Activated T-cell treated with anti-CD3 and anti-CD28 coated beads for 48 hours (primary cell): ENCODE data around the gene HIPK2.
"Not testable (repeated sequence)": the region's sequence is repeated elsewhere in the genome, so short reads cannot be mapped to it uniquely, and the experiment has no call there.

Experiments used
- DNase-seq: peaks from one replicate; pipeline ENCODE4 v3.0.0-alpha.2; 2020; ENCODE audit warnings: low read depth

The HIPK2 gene

DNA sequence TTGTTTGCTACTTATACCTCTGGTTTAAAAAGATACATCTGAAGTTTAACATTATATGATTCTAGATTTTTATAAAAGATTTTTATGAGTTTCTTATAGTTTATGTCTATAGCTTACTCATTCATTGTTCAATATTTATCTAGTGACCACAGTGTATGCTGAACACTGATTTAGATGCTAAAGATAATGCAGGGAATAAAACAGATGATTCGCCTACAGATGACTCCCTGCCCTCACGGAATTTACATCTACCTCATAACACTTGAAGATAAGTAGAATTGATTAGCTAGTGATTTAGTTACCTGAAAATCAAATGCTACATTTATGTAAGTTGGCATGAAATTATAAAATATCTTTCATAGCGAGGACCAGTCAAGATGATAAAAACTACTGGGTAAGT is 105.8 kb downstream of the HIPK2 start:
- no peak for DNase-seq

GRCh38 chr7:139670662-139671061 is 107.1 kb downstream of the HIPK2 start:
- not testable (repeated sequence) for DNase-seq

DNA sequence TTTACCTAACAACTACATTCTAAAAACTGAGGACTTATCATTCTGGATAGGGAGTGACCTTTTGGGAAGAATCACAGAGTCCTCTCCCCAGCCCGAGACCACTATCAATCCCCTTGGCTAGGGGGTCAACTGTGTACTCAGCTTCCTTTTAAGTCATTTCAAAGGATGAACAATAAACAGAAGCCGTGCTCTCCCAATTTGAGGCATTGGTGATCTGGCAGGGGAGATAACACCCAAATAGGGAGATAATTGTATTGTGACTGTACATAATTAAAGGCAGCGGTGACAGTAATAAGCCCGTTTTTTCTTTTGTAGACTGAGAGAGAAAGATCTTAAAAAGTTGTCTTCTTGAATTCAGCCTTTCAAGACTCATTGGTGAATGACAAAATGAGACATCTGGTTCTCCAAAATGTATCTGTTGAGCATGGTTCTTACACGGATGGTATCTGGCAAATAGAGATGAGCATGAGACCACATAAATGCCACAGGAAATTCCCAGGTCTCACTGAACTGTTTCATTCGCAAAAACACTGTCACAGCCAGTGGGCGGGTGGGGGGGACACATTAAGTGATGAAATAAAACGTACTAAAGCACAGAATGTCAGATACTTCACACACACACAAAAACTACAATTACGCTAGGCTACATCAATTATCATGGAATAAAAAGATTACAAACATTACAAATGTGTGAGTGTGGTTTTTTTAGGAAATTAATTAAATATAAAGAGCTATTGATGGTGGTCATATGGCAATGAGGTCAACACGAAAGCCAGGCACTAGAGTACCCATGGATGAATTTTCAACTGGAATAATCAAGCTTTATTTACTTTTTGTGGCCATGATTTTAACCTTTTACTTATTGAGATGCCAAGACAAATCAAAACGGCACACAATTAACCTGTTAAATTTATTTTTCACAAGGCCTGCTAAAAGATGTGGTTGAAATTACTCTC is 108.4 kb downstream of the HIPK2 start:
- no peak for DNase-seq

GRCh38 chr7:139667377-139667776 is 110.4 kb downstream of the HIPK2 start:
- DNase-seq, result no peak

- DNase-seq, result no peak
Observed at GRCh38 chr7:139666501-139666900, 111.3 kb downstream of the HIPK2 start.

GRCh38 chr7:139664434-139664833 is 113.4 kb downstream of the HIPK2 start:
- no peak for DNase-seq

- DNase-seq, result no peak
Observed at GRCh38 chr7:139663608-139664177, 114.1 kb downstream of the HIPK2 start.

- no peak for DNase-seq
Observed at GRCh38 chr7:139661903-139662302, 115.9 kb downstream of the HIPK2 start.

DNA sequence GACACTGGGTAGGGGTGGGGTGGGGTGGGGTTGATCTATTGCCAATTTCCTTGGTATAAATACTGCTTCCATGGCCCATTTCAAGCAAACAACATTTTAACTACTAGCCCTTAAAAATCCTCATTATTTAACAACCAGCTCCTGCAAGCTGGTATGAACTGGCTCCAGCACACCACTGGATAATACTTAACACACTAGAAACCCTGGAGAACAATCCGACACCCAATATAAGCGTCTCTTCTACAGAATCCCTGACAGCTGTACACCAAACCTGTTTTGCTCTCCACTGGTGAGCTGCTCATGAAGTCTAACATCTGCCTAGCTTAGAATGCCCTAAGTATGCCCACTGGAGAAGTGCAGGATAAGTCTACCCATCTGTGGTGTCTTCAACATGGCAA is 116.8 kb downstream of the HIPK2 start:
- DNase-seq, result no peak

GRCh38 chr7:139660317-139661042 is 117.3 kb downstream of the HIPK2 start:
- DNase-seq, result no peak

DNA sequence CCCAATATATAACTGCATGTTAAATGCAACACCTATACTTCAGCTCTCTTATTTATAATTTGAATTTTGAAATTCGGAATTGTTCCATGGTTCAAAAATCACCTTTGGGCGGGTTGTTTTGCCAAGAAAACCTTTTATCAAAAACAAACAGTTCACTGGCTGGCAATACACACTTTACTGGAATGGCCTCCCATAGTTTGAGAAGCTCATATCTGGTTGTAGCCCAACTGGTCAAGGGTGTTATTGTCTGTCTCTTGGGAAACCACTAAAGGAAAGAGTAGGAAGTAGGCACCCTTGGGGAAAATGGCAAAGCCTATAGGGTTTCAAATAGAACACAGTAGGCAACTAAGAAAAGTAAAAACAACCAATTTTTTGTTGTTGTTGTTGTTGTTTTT is 117.9 kb downstream of the HIPK2 start:
- DNase-seq, result no peak

- DNase-seq, result no peak
Observed at GRCh38 chr7:139658908-139659675, 118.7 kb downstream of the HIPK2 start.

DNA sequence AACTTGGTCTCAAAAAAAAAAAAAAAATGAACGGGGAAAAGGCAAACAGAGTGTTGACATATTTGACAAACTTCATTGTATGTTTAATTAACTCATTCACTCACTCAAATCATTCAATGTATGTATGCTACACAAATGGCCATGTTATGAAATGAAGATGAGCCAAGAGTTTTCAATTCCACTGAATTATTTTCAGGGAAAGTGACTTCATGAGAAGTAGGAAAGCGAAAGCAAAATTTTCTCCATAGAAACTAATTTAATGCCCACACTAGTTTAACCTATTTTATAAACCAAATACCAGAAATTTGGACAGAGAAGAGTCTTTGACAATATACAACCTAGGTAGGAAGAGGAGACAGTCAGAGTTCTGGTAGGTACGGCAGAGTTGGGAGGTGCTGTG is 119.5 kb downstream of the HIPK2 start:
- DNase-seq, result no peak

- DNase-seq, result no peak
Observed at GRCh38 chr7:139657725-139658124, 120.1 kb downstream of the HIPK2 start.

DNA sequence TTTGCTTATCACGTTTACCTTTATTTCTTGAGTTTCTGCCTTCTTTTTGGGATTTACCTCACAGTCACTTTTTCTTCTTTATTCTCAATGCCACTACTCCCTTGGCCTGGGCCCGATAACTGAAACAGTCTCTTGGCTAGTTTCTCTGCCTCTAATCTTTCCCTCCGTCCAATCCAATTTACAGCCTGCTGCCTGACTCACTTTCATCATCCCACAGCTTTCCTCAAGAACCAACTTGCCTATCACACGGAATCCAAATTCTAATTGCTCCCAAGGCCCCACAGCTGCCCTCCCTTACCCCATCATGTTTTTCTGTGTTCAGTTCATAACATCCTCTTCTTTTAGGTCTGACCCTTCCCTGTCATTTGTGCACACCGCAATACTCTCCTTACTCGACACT is 121.4 kb downstream of the HIPK2 start:
- DNase-seq, result no peak

- no peak for DNase-seq
Observed at GRCh38 chr7:139655305-139655704, 122.5 kb downstream of the HIPK2 start.

DNA sequence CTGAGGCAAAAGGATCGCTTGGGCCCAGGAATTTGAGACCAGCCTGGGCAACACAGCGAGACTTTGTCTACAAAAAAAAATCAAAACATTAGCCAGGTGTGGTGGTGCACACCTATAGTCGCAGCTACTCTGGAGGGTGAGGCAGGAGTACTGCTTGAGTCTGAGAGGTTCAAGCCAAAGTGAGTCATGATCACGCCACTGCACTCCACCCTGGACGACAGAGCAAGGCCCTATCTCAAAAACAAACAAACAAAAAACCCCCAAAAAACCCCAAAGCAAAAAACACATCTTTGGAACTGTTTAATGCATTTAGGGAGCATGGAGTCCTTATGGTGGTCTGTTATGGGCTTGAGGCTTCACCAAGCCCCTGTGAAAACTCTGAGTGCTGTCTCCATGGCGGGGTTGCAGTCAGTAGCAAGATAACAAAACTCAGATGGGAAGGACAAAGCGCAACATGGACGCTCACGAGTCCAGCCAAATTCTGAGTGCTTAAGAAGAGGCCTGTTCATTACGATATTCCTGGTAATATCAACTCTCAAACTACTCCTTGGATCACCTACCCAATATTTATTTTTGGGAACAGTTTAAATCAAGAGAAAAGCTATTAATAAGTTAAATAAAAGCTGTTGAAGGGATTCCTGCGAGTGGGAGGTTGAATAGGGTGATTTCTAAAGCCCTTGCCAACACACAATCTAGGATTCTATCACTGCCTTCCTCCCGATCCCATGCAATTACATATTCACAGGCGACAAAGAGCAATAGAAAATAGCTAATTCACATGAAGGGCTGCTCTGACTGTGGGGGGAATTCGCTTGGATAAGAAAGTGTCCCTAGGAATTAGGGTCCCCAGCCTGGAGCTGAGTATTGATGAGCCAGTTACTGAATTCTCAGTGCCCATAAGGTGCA is 123.3 kb downstream of the HIPK2 start:
- DNase-seq, result no peak

GRCh38 chr7:139651914-139652313 is 125.9 kb downstream of the HIPK2 start:
- no peak for DNase-seq

- DNase-seq, result no peak
Observed at GRCh38 chr7:139651308-139651707, 126.5 kb downstream of the HIPK2 start.

DNA sequence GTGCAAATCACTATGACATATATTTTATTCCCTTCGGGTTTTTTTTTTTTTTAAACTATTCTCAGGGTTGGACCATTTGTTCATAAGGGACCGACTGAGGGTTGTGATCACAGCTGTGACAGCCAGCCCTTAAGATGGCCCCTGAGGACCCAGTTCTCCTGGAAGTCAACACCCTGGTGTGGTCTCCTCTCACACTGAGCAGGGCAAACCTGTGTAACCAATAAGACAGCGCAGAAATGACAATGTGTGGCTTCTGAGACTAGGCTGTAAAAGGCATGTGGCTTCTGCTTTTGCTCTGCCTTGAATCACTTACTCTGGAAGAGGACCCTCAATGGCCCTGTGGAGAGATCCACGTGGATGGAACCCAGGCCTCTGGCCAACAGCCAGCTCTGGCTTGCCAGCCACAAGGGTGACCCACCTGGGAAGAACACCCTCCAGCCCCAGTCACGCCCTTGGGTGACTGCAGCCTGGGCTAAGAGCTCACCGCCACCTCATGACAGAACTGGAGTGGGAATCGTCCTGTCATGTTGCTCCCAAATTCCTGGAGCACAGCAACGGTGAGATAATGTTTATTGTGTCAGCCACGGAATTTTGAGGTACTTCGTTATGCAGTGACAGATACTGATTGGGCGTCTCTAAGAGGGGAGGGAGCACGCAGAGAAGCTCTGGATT is 127.2 kb downstream of the HIPK2 start:
- DNase-seq, result no peak
